H1 (cell line): Measurements from ENCODE around the gene EMC1. TPM values are rescaled to one million over a fixed set of nuclear protein-coding genes. Genes with fewer than 3 reads are reported as not detected.
"Not testable (repeated sequence)": the region's sequence is repeated elsewhere in the genome, so short reads cannot be mapped to it uniquely, and the experiment has no call there.

Source experiments
- CTCF ChIA-PET: fragments of 300-600 bp; sonication (Branson Sonifier 250); formaldehyde crosslinking; loops from one replicate; lab custom pipeline; 2021; ENCODE audit not compliant: partially characterized antibody; lab: Charles Lee
- POLR2A ChIA-PET: fragments of 300-600 bp; sonication (Branson Sonifier 250); formaldehyde crosslinking; loops from one replicate; lab custom pipeline; 2021; ENCODE audit warnings: inconsistent platforms; ENCODE audit not compliant: partially characterized antibody; lab: Charles Lee
- DNase-seq, 2 experiments: peaks; one replicate each; pipeline versions ENCODE4 v3.0.0 to v3.0.0-alpha.2; 2010 to 2022; ENCODE audit warnings: low spot score in 2 of 2, low read depth in 1 of 2, mixed read lengths in 1 of 2
- FAIRE-seq: peaks from 2 replicates; lab custom pipeline; 2011; peaks lifted over from hg19 to GRCh38; lab: Jason Lieb, UNC
- H2AFZ ChIP-seq: 2 replicates; pipeline ENCODE4 v1.8.1; 2012; ENCODE audit warnings: low read length, inconsistent platforms
- H2AK5ac ChIP-seq: 2 replicates; pipeline ENCODE4 v1.6.1; 2013; ENCODE audit warnings: low read depth, low read length
- H2BK120ac ChIP-seq: replicated peaks from 2 replicates; pipeline ENCODE3; 2013; ENCODE audit warnings: low read depth, low read length, inconsistent platforms
- H2BK12ac ChIP-seq: 2 replicates; pipeline ENCODE4 v1.6.1; 2013; ENCODE audit warnings: low read depth, low read length
- H2BK15ac ChIP-seq: 2 replicates; pipeline ENCODE4 v1.6.1; 2013; ENCODE audit warnings: low read length
- H2BK20ac ChIP-seq: 2 replicates; pipeline ENCODE4 v1.6.1; 2013; ENCODE audit warnings: low read length
- H2BK5ac ChIP-seq: 2 replicates; pipeline ENCODE4 v1.6.1; 2013; ENCODE audit warnings: low read depth, low read length
- H3K14ac ChIP-seq: 2 replicates; pipeline ENCODE4 v1.6.1; 2013; ENCODE audit warnings: inconsistent platforms; ENCODE audit not compliant: insufficient read length
- H3K18ac ChIP-seq: 2 replicates; pipeline ENCODE4 v1.6.1; 2013; ENCODE audit warnings: low read length; ENCODE audit errors: extremely low read depth
- H3K23ac ChIP-seq: 2 replicates; pipeline ENCODE4 v1.6.1; 2013; ENCODE audit warnings: inconsistent platforms; ENCODE audit not compliant: insufficient read length
- H3K23me2 ChIP-seq: 2 replicates; pipeline ENCODE4 v1.6.1; 2013; ENCODE audit warnings: low read depth, low read length
- H3K27ac ChIP-seq: 2 replicates; pipeline ENCODE4 v1.6.1; 2011; ENCODE audit warnings: low read depth, low read length, inconsistent platforms
- H3K27me3 ChIP-seq, 4 experiments: replicated peaks in 1 of 4; 1 replicate in 1 of 4; 2 replicates in 3 of 4; pipeline versions ENCODE4 v1.6.1 to v1.8.1; 2011 to 2013; ENCODE audit warnings: low read length in 3 of 4, mild to moderate bottlenecking in 3 of 4, inconsistent platforms in 2 of 4, mixed read lengths in 2 of 4, moderate library complexity in 1 of 4; ENCODE audit not compliant: control insufficient read depth in 3 of 4, insufficient read depth in 3 of 4; ENCODE audit errors: extremely low read depth in 1 of 4
- H3K36me3 ChIP-seq, 4 experiments: 2 replicates each; pipeline versions ENCODE4 v1.6.1 to v1.8.1; 2011 to 2013; ENCODE audit warnings: mild to moderate bottlenecking in 4 of 4, low read length in 3 of 4, moderate library complexity in 2 of 4, control low read depth in 1 of 4, inconsistent platforms in 1 of 4; ENCODE audit not compliant: insufficient read depth in 4 of 4, control insufficient read depth in 2 of 4
- H3K4ac ChIP-seq: replicated peaks from 2 replicates; pipeline ENCODE3; 2013; ENCODE audit warnings: low read length, low read depth, mixed read lengths, inconsistent platforms; ENCODE audit not compliant: insufficient read length
- H3K4me1 ChIP-seq, 4 experiments: replicated peaks in 1 of 4; 1 replicate in 1 of 4; 2 replicates in 3 of 4; pipeline versions ENCODE4 v1.6.1 to v1.8.1; 2011 to 2013; ENCODE audit warnings: low read length in 3 of 4, inconsistent platforms in 2 of 4, mixed read lengths in 1 of 4; ENCODE audit not compliant: insufficient read depth in 4 of 4, control insufficient read depth in 3 of 4
- H3K4me2 ChIP-seq, 2 experiments: 2 replicates each; pipeline versions ENCODE4 v1.6.1 to v1.8.1; 2011 to 2013; ENCODE audit warnings: low read depth in 2 of 2, low read length in 2 of 2, control low read depth in 1 of 2, inconsistent platforms in 1 of 2, mild to moderate bottlenecking in 1 of 2; ENCODE audit not compliant: insufficient read depth in 1 of 2
- H3K4me3 ChIP-seq, 4 experiments: fragments of 200-600, 300-600 bp in 1 of 4; sonication (generic), shearing (Covaris generic), sonication (Bioruptor Twin) in 1 of 4; 2 replicates each; pipeline versions ENCODE4 v1.5.1 to v1.8.1; 2011 to 2016; ENCODE audit warnings: low read length in 4 of 4, low read depth in 3 of 4, control low read depth in 2 of 4, inconsistent platforms in 2 of 4, mild to moderate bottlenecking in 2 of 4, mixed read lengths in 1 of 4, moderate library complexity in 1 of 4; ENCODE audit not compliant: insufficient read depth in 2 of 4; ENCODE audit errors: extremely low read depth in 1 of 4
- H3K56ac ChIP-seq: replicated peaks from 2 replicates; pipeline ENCODE3; 2013; ENCODE audit warnings: low read depth, mild to moderate bottlenecking, mixed read lengths, low read length, inconsistent platforms; ENCODE audit not compliant: insufficient read length
- H3K79me1 ChIP-seq: 2 replicates; pipeline ENCODE4 v1.6.1; 2013; ENCODE audit warnings: low read depth, low read length, control low read depth
- H3K79me2 ChIP-seq, 2 experiments: 2 replicates each; pipeline versions ENCODE4 v1.6.1 to v1.8.1; 2012 to 2013; ENCODE audit warnings: low read length in 2 of 2, mild to moderate bottlenecking in 2 of 2, inconsistent platforms in 1 of 2; ENCODE audit not compliant: insufficient read depth in 2 of 2, control insufficient read depth in 1 of 2
- H3K9ac ChIP-seq, 4 experiments: replicated peaks in 1 of 4; 1 replicate in 1 of 4; 2 replicates in 3 of 4; pipeline versions ENCODE4 v1.6.1 to v1.8.1; 2011 to 2013; ENCODE audit warnings: low read depth in 3 of 4, low read length in 3 of 4, control low read depth in 2 of 4, mild to moderate bottlenecking in 2 of 4, moderate library complexity in 2 of 4, inconsistent platforms in 1 of 4; ENCODE audit errors: extremely low read depth in 1 of 4
- H3K9me3 ChIP-seq, 2 experiments: 2 replicates each; pipeline versions ENCODE4 v1.6.1 to v1.8.1; 2012 to 2013; ENCODE audit warnings: mild to moderate bottlenecking in 2 of 2, moderate library complexity in 2 of 2, control low read depth in 1 of 2, inconsistent platforms in 1 of 2, low read depth in 1 of 2, low read length in 1 of 2, mixed read lengths in 1 of 2; ENCODE audit not compliant: insufficient read depth in 2 of 2
- H4K20me1 ChIP-seq, 2 experiments: replicated peaks in 1 of 2; 2 replicates each; pipeline versions ENCODE3 to v1.8.1; 2011 to 2013; ENCODE audit warnings: inconsistent platforms in 2 of 2, low read length in 2 of 2, mild to moderate bottlenecking in 1 of 2; ENCODE audit not compliant: insufficient read depth in 2 of 2, control insufficient read depth in 1 of 2
- H4K5ac ChIP-seq: 2 replicates; pipeline ENCODE4 v1.6.1; 2013; ENCODE audit warnings: low read length, low read depth, mixed read lengths, inconsistent platforms; ENCODE audit not compliant: insufficient read length
- H4K8ac ChIP-seq: 2 replicates; pipeline ENCODE4 v1.8.0; 2013; ENCODE audit warnings: mild to moderate bottlenecking, moderate library complexity, low read length, inconsistent platforms; ENCODE audit not compliant: insufficient read depth; ENCODE audit errors: extremely low read depth
- H4K91ac ChIP-seq: replicated peaks from 2 replicates; pipeline ENCODE3; 2013; ENCODE audit warnings: low read length, mixed read lengths, inconsistent platforms; ENCODE audit not compliant: insufficient read length
- BRCA1 ChIP-seq: IDR thresholded peaks from 2 replicates; pipeline ENCODE4 v1.6.1; 2012; ENCODE audit warnings: low read depth, low read length, improper control_type of control experiment
- EZH2 ChIP-seq: fragments of 200-600 bp; sonication (generic); IDR thresholded peaks from 2 replicates; pipeline ENCODE4 v1.7.1; 2012; ENCODE audit warnings: low read depth, mild to moderate bottlenecking, moderate library complexity, low read length, inconsistent platforms; ENCODE audit not compliant: severe bottlenecking
- JUND ChIP-seq: IDR thresholded peaks from 2 replicates; pipeline ENCODE4 v1.6.1; 2011; ENCODE audit warnings: mild to moderate bottlenecking, improper control_type of control experiment, low read length
- KDM4A ChIP-seq: IDR thresholded peaks from one replicate; pipeline ENCODE4 v1.7.1; 2012; ENCODE audit warnings: low read depth, mild to moderate bottlenecking, moderate library complexity, low read length, inconsistent platforms; ENCODE audit not compliant: severe bottlenecking
- NANOG ChIP-seq: IDR thresholded peaks from 2 replicates; pipeline ENCODE4 v1.6.1; 2011; ENCODE audit warnings: low read length, low read depth, mild to moderate bottlenecking, inconsistent platforms; ENCODE audit not compliant: insufficient read depth, poor library complexity, severe bottlenecking
- SAP30 ChIP-seq: fragments of 300-600 bp; sonication (generic); IDR thresholded peaks from 2 replicates; pipeline ENCODE4 v1.7.1; 2012; ENCODE audit warnings: low read length, moderate library complexity, mild to moderate bottlenecking, inconsistent platforms; ENCODE audit not compliant: insufficient read depth, insufficient replicate concordance
- WGBS, 2 experiments: shearing (Covaris generic) in 1 of 2; methylation state at CpG; one replicate each; pipeline versions ENCODE4 v1.1.6 to v1.1.7; 2013 to 2015; ENCODE audit warnings: low lambda C conversion rate in 2 of 2, mixed read lengths in 2 of 2, inconsistent platforms in 1 of 2, low coverage in 1 of 2, missing lambda C conversion rate in 1 of 2; ENCODE audit not compliant: insufficient replicate concordance in 2 of 2, insufficient coverage in 1 of 2, insufficient read length in 1 of 2; ENCODE audit errors: extremely low coverage in 1 of 2, missing lambda C conversion rate in 1 of 2; 5-methylcytosine and 5-hydroxymethylcytosine counted together
- polyA plus RNA-seq, 7 experiments: library from polyadenylated mRNA; depleted of rRNA in 3 of 7; stranded (reverse) in 5 of 7; unstranded in 2 of 7; fragments of >200 nt in 5 of 7; fragments of 200-250 nt in 2 of 7; gene quantifications; 1 replicate in 5 of 7; 2 replicates in 1 of 7; 4 replicates in 1 of 7; pipeline versions ENCODE4 v1.2.1 to v1.2.3, GENCODE V29; 2011 to 2013; ENCODE audit warnings: missing spikeins in 2 of 7, mixed read lengths in 2 of 7
- total RNA-seq: library from RNA; stranded (reverse); fragmentation: NEBNext Ultra II Directional; extraction: Animal tissue kit (Norgen Biotek cat#: 25700); gene quantifications from 2 replicates; pipeline ENCODE4 v1.2.1, GENCODE V29; 2021

The EMC1 gene
- total and polyA plus RNA-seq, 2 of the 8 experiments (the other 6 are each of a cell fraction or from before 2014, with no cell fraction given) = 51.0 to 53.5 TPM

- TF ChIP-seq SAP30 = no peak
- TF ChIP-seq EZH2 = no peak
- TF ChIP-seq BRCA1 = no peak
- TF ChIP-seq JUND = no peak
- no peak for TF ChIP-seq NANOG
- no peak for TF ChIP-seq KDM4A
These were observed 20.7 kb upstream of the EMC1 start (continued) for GRCh38 chr1:19272064-19272463.

DNA sequence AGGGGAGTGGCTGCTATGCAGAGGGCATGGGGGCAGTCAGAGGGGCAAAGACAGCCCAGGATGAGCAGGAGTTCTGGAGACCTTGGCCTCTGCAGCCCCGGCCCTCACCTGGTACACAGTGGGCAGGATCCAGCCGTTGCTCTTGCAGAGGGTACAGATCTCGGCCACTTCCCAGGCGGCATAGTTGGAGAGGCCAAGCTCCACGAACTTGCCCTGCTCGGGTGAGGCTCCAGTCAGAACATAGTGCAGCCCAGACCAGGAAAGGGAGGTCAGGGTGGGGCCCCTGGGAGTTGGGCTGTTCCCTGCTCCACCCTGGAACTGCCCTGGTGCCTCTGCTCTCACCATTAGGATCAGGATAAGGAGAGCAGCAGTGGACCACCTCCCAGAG lies 19.0 kb upstream of the EMC1 start:
- H3K79me2 ChIP-seq, H3K23ac ChIP-seq: not testable (repeated sequence)

More for the DNA sequence above, 19.0 kb upstream of the EMC1 start:
- H4K20me1 ChIP-seq, H2AK5ac ChIP-seq, H4K8ac ChIP-seq, H3K4ac ChIP-seq, H3K9me3 ChIP-seq, H3K4me3 ChIP-seq, H3K4me1 ChIP-seq, FAIRE-seq, H3K14ac ChIP-seq, H2BK20ac ChIP-seq, H3K18ac ChIP-seq, H3K4me2 ChIP-seq, H3K23me2 ChIP-seq, H2AFZ ChIP-seq, H3K27ac ChIP-seq, DNase-seq, H3K36me3 ChIP-seq, H2BK120ac ChIP-seq, H3K9ac ChIP-seq, H2BK5ac ChIP-seq, H3K79me1 ChIP-seq, H2BK15ac ChIP-seq, H3K56ac ChIP-seq, H4K91ac ChIP-seq, H3K27me3 ChIP-seq, H2BK12ac ChIP-seq, H4K5ac ChIP-seq: not testable (repeated sequence)
- 82% methylated on average over 6 of the region's 6 CpGs; no CpG with 5 or more reads in 1 of the 2 experiments for WGBS, 2 experiments
- POLR2A ChIA-PET = interaction anchor here (1.2 to 1.6 kb wide), 2 partner anchors 16 to 19 kb away, joined by 4 to 6 read pairs; partner anchors contain the start of genes EMC1 and MRTO4
- CTCF ChIA-PET = interaction anchor here (0.7 to 1.4 kb wide), 2 partner anchors 14 to 47 kb away, joined by 3 to 4 read pairs; no protein-coding TSS in a partner anchor
